Vagina (tissue), 2 donors: ENCODE results near the gene NPPB. TPM values are rescaled to one million over a fixed set of nuclear protein-coding genes. Genes with fewer than 3 reads are reported as not detected.
"Not testable (repeated sequence)": the region's sequence is repeated elsewhere in the genome, so short reads cannot be mapped to it uniquely, and the experiment has no call there.

Experiments used
- DNase-seq, 2 donors: peaks; one replicate each; pipeline ENCODE4 v3.0.0-alpha.2; 2017; ENCODE audit errors: extremely low spot score in 2 of 2
- H3K27ac ChIP-seq: fragments of 200-600 bp; sonication (generic); one replicate; pipeline ENCODE4 v1.5.1; 2019
- H3K27me3 ChIP-seq: fragments of 200-600 bp; sonication (generic); one replicate; pipeline ENCODE4 v1.5.1; 2019
- H3K36me3 ChIP-seq, 2 donors: fragments of 200-600 bp; sonication (generic); one replicate each; pipeline ENCODE4 v1.5.1; 2017 to 2019
- H3K4me1 ChIP-seq: fragments of 200-600 bp; sonication (generic); one replicate; pipeline ENCODE4 v1.5.1; 2019
- H3K4me3 ChIP-seq, 2 donors: fragments of 200-600 bp; sonication (generic); 1 replicate in 1 of 2; 2 replicates in 1 of 2; pipeline ENCODE4 v1.5.1; 2016 to 2019
- H3K9me3 ChIP-seq: fragments of 200-600 bp; sonication (generic); one replicate; pipeline ENCODE4 v1.5.1; 2019
- POLR2A ChIP-seq, 2 donors: fragments of 450-650 bp; IDR thresholded peaks; one replicate each; pipeline ENCODE4 v1.6.1; 2017; ENCODE audit warnings: antibody characterized with exemption in 2 of 2, mild to moderate bottlenecking in 2 of 2, moderate library complexity in 2 of 2
- POLR2AphosphoS5 ChIP-seq, 2 donors: sonication (generic); formaldehyde crosslinking; IDR thresholded peaks; one replicate each; pipeline ENCODE4 v1.9.0; 2017; ENCODE audit warnings: antibody characterized with exemption in 2 of 2, mild to moderate bottlenecking in 2 of 2, low read depth in 1 of 2; ENCODE audit not compliant: insufficient read depth in 1 of 2
- intact Hi-C: fragments of 100-400 bp; cut with DNase I; formaldehyde crosslinking; loops from one replicate; pipeline ENCODE4 v1.15.1; 2023
- total RNA-seq: library from RNA; depleted of rRNA; stranded (reverse); fragments of >200 nt; gene quantifications from one replicate; pipeline ENCODE4 v1.2.3, GENCODE V29; 2016
- TF ChIP-seq, protein P1 (sequence below), 3 experiments: fragments of 450-650 bp in 2 of 3; fragments of 200-600 bp in 1 of 3; sonication (generic) in 1 of 3; IDR thresholded peaks; one replicate each; pipeline ENCODE4 v1.5.1; 2017 to 2019; ENCODE audit warnings: antibody characterized with exemption in 3 of 3, mild to moderate bottlenecking in 2 of 3, moderate library complexity in 2 of 3

NPPB gene
- not detected for total RNA-seq

DNA sequence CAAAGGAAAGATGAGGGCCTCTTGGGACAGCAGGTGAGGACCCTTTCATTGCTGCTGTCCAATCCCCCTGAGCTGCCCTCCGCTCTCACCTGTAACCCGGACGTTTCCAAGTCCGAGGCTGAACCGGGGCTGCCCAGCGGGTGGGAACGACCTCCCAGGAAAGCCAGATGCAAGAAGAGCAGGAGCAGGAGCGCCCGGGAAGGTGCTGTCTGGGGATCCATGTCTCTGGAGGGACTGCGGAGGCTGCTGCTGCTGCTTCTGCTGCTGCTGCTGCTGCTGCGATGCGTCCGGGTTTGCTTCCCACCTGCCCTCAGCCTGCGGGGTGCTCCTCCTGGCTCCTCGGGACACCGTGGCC lies at the start of gene NPPB:
Gene NPPB (minus strand): TSS at position 333 of the 355 bp plus-strand sequence. CDS start 112 bp downstream, at position 221.
- no peak within 1 kb of the TSS for H3K4me3 ChIP-seq
- H3K27ac ChIP-seq: no peak within 1 kb of the TSS
- H3K27me3 ChIP-seq: no peaks in the 10 kb centered on the region
- TF ChIP-seq, protein P1, sequence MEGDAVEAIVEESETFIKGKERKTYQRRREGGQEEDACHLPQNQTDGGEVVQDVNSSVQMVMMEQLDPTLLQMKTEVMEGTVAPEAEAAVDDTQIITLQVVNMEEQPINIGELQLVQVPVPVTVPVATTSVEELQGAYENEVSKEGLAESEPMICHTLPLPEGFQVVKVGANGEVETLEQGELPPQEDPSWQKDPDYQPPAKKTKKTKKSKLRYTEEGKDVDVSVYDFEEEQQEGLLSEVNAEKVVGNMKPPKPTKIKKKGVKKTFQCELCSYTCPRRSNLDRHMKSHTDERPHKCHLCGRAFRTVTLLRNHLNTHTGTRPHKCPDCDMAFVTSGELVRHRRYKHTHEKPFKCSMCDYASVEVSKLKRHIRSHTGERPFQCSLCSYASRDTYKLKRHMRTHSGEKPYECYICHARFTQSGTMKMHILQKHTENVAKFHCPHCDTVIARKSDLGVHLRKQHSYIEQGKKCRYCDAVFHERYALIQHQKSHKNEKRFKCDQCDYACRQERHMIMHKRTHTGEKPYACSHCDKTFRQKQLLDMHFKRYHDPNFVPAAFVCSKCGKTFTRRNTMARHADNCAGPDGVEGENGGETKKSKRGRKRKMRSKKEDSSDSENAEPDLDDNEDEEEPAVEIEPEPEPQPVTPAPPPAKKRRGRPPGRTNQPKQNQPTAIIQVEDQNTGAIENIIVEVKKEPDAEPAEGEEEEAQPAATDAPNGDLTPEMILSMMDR (IDR thresholded peaks at IDR 0.05): no peak
- TF ChIP-seq POLR2A (IDR thresholded peaks at IDR 0.05) (no peak), POLR2AphosphoS5 (IDR thresholded peaks at IDR 0.05; ENCODE audit: insufficient read depth in 1 of 2, low read depth in 1 of 2) (no peak)
- H3K9me3 ChIP-seq: no peaks in the 10 kb centered on the region
- H3K4me1 ChIP-seq: no peaks in the 10 kb centered on the region
- H3K36me3 ChIP-seq: no peaks in the 10 kb centered on the region
- DNase-seq: no peak
- intact Hi-C loops: no loop called here

DNA sequence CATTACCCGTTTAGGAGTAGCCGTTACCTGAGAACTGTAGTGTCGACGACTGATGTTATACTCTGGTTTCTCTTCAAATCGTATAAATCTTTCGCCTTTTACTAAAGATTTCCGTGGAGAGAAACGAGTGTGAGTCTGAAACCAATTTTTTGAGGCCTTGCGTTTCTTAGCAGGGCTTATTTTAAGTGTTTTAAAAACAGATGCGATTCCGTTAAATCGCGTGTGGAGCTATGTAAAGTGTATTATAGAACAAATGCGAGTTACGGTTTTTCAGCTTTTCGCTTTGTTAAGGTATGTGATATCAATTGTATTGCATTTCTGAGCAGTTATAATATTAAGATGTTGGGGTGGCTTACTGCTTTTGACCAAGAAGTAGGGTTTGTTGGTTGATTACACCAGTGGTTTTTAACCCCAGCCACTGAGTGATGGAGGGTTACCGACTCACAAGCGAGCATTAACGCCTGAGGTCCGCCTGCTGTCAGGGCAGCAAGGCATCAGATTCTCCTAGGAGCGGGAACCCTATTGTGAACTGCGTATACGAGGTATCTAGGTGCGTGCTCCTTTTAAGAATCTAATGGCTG lies 49.4 kb upstream of the NPPB start:
- no peaks in the 10 kb centered on the region for H3K27me3 ChIP-seq
- no peak for DNase-seq
- no peaks in the 10 kb centered on the region for H3K9me3 ChIP-seq
- H3K4me1 ChIP-seq: no peaks in the 10 kb centered on the region
- peak overlapping the region; percentile 58 to 82 for H3K4me3 ChIP-seq
- no peaks in the 10 kb centered on the region for H3K36me3 ChIP-seq
- intact Hi-C loops: no loop called here
- TF ChIP-seq, protein P1 (IDR thresholded peaks at IDR 0.05): no peak
- TF ChIP-seq POLR2A (IDR thresholded peaks at IDR 0.05) (peak in 1 of 2 donors; percentile 98), POLR2AphosphoS5 (IDR thresholded peaks at IDR 0.05; ENCODE audit: insufficient read depth in 1 of 2, low read depth in 1 of 2) (peak in 1 of 2 donors; percentile 87)
- peak overlapping the region; percentile 99 for H3K27ac ChIP-seq

GRCh38 chr1:11907275-11908094 lies 48.7 kb upstream of the NPPB start:
- Histone ChIP-seq H3K9me3 (no peaks in the 10 kb centered on the region), H3K4me3 (peak overlapping the region; percentile 58 to 82), H3K36me3 (no peaks in the 10 kb centered on the region), H3K27me3 (no peaks in the 10 kb centered on the region), H3K27ac (peak overlapping the region; percentile 99), H3K4me1 (no peaks in the 10 kb centered on the region)
- TF ChIP-seq, protein P1 (IDR thresholded peaks at IDR 0.05): peak; percentile 69 to 89 (median 82)
- no peak for TF ChIP-seq POLR2A (IDR thresholded peaks at IDR 0.05)
- peak in 1 of 2 donors; percentile 97 for TF ChIP-seq POLR2AphosphoS5 (IDR thresholded peaks at IDR 0.05; ENCODE audit: insufficient read depth in 1 of 2, low read depth in 1 of 2)
- peak in 1 of 2 donors; percentile 97 for DNase-seq
- intact Hi-C loops: no loop called here

- intact Hi-C loops: no loop called here
- Histone ChIP-seq H3K27me3 (no peaks in the 10 kb centered on the region), H3K36me3 (no peaks in the 10 kb centered on the region), H3K9me3 (no peaks in the 10 kb centered on the region), H3K4me3 (no peak overlapping the region), H3K4me1 (no peaks in the 10 kb centered on the region), H3K27ac (no peak overlapping the region)
- DNase-seq: no peak
- TF ChIP-seq POLR2AphosphoS5 (IDR thresholded peaks at IDR 0.05; ENCODE audit: insufficient read depth in 1 of 2, low read depth in 1 of 2): no peak
- no peak for TF ChIP-seq POLR2A (IDR thresholded peaks at IDR 0.05)
- TF ChIP-seq, protein P1 (IDR thresholded peaks at IDR 0.05): no peak
Measured at GRCh38 chr1:11906870-11907269, 48.1 kb upstream of the NPPB start.

GRCh38 chr1:11904978-11905377 lies 46.2 kb upstream of the NPPB start:
- Histone ChIP-seq H3K27ac (no peak overlapping the region), H3K4me1 (no peaks in the 10 kb centered on the region), H3K9me3 (no peaks in the 10 kb centered on the region), H3K27me3 (no peaks in the 10 kb centered on the region), H3K4me3 (no peak overlapping the region), H3K36me3 (no peaks in the 10 kb centered on the region)
- DNase-seq: no peak
- TF ChIP-seq, protein P1 (IDR thresholded peaks at IDR 0.05): no peak
- TF ChIP-seq POLR2AphosphoS5 (IDR thresholded peaks at IDR 0.05; ENCODE audit: insufficient read depth in 1 of 2, low read depth in 1 of 2): no peak
- no peak for TF ChIP-seq POLR2A (IDR thresholded peaks at IDR 0.05)
- intact Hi-C loops: loop anchor here (5.0 kb wide), 1 partner anchor 243 kb away; the partner anchor contains the start of gene FBXO6

- not testable (repeated sequence) for H3K27me3 ChIP-seq, H3K4me1 ChIP-seq, H3K36me3 ChIP-seq, H3K27ac ChIP-seq, H3K9me3 ChIP-seq, DNase-seq, H3K4me3 ChIP-seq
- intact Hi-C loops: loop anchor here (5.0 kb wide), 1 partner anchor 242 kb away; the partner anchor contains the start of gene FBXO6
Measured at GRCh38 chr1:11904156-11904555, 45.4 kb upstream of the NPPB start.
